Stimulated activated CD4-positive, alpha-beta T cell treated with anti-CD3 and anti-CD28 coated beads, TNF-alpha, amount 100 ng/mL, for 4 hours (primary cell): Measurements from ENCODE around the gene CEACAM3.

Source experiments
- DNase-seq, 3 experiments: peaks; one replicate each; pipeline ENCODE4 v3.0.0-alpha.2; 2020; ENCODE audit warnings: low read depth in 3 of 3

CEACAM3 gene

GRCh38 chr19:41844601-41845000, 48.2 kb downstream of the CEACAM3 start, which contains the start of gene LYPD4:
Gene LYPD4, minus strand, starts transcription at chr19:41844683. Its CDS starts 5,398 bp downstream, at chr19:41839285.
- no peak for DNase-seq

GRCh38 chr19:41845001-41845050, 48.4 kb downstream of the CEACAM3 start, which contains the start of gene DMRTC2:
Gene DMRTC2, plus strand, starts transcription at chr19:41845042. Its CDS starts 2,387 bp downstream, at chr19:41847429.
- DNase-seq, result no peak

GRCh38 chr19:41845051-41845590, 48.7 kb downstream of the CEACAM3 start:
- no peak for DNase-seq

GRCh38 chr19:41847351-41848105, 51.1 kb downstream of the CEACAM3 start:
- no peak for DNase-seq

GRCh38 chr19:41848666-41849065, 52.3 kb downstream of the CEACAM3 start:
- no peak for DNase-seq

- DNase-seq, result no peak
These were observed 52.7 kb downstream of the CEACAM3 start for GRCh38 chr19:41849067-41849466.

GRCh38 chr19:41850381-41850780, 54.0 kb downstream of the CEACAM3 start:
- DNase-seq, result no peak

GRCh38 chr19:41851456-41851855, 55.1 kb downstream of the CEACAM3 start:
- DNase-seq, result no peak

- DNase-seq, result no peak
These were observed 57.0 kb downstream of the CEACAM3 start for GRCh38 chr19:41853344-41853743.

- no peak for DNase-seq
These were observed 57.4 kb downstream of the CEACAM3 start for GRCh38 chr19:41853768-41854167.

GRCh38 chr19:41859213-41859617, 62.8 kb downstream of the CEACAM3 start:
- DNase-seq, result no peak

- DNase-seq, result peak; percentile 97 to 98 (median 97)
These were observed 63.4 kb downstream of the CEACAM3 start, which contains the start of gene RPS19 for GRCh38 chr19:41859618-41860418. Gene RPS19, plus strand, starts transcription at chr19:41860255. Its CDS starts 520 bp downstream, at chr19:41860775.

GRCh38 chr19:41860419-41861115, 64.2 kb downstream of the CEACAM3 start:
- peak in 1 of 3 experiments; percentile 49 for DNase-seq
